Measurements from ENCODE around the gene COL18A1.
A peak's percentile ranks its signal among the peaks of the same experiment; 100 is the strongest.

COL18A1 gene

GRCh38 chr21:45537746-45538291 is 132.9 kb downstream of the COL18A1 start:
- no peak for DNase-seq

- no peak for DNase-seq
Observed at GRCh38 chr21:45538381-45539045, 133.5 kb downstream of the COL18A1 start.

- no peak for DNase-seq
Observed at GRCh38 chr21:45539046-45539795, 134.3 kb downstream of the COL18A1 start.

- no peak for DNase-seq
Observed at GRCh38 chr21:45539796-45540600, 135.0 kb downstream of the COL18A1 start.

- DNase-seq, result no peak
Observed at GRCh38 chr21:45540601-45540970, 135.6 kb downstream of the COL18A1 start.

- DNase-seq, result peak; percentile 93
Observed at GRCh38 chr21:45541221-45542039, 136.5 kb downstream of the COL18A1 start.

- DNase-seq, result peak; percentile 78
Observed at GRCh38 chr21:45542242-45542666, 137.3 kb downstream of the COL18A1 start, which contains the start of gene SLC19A1. Gene SLC19A1, minus strand, starts transcription at chr21:45542440. Its CDS starts 4,481 bp downstream, at chr21:45537959.

GRCh38 chr21:45542667-45543370 is 137.9 kb downstream of the COL18A1 start:
- no peak for DNase-seq

GRCh38 chr21:45543371-45543709 is 138.4 kb downstream of the COL18A1 start:
- DNase-seq, result peak; percentile 16

GRCh38 chr21:45543710-45544448 is 138.9 kb downstream of the COL18A1 start:
- DNase-seq, result peak; percentile 24

GRCh38 chr21:45544449-45545235 is 139.7 kb downstream of the COL18A1 start:
- DNase-seq, result no peak

- no peak for DNase-seq
Observed at GRCh38 chr21:45545236-45545570, 140.2 kb downstream of the COL18A1 start.

GRCh38 chr21:45545691-45546531 is 140.9 kb downstream of the COL18A1 start:
- DNase-seq, result no peak

- no peak for DNase-seq
Observed at GRCh38 chr21:45546636-45547544, 141.9 kb downstream of the COL18A1 start.

- no peak for DNase-seq
Observed at GRCh38 chr21:45547545-45547900, 142.6 kb downstream of the COL18A1 start.

GRCh38 chr21:45548711-45549491 is 143.9 kb downstream of the COL18A1 start:
- DNase-seq, result no peak

Data from hematopoietic multipotent progenitor cell treated with erythropoietin and hydrocortisone succinate and interleukin-3 and kit ligand, for 6 days (in vitro differentiated cells).